Endothelial cell of umbilical vein (primary cell): Measurements from ENCODE around the gene DDX4. TPM values are rescaled to one million over a fixed set of nuclear protein-coding genes. Genes with fewer than 3 reads are reported as not detected.
"Not testable (repeated sequence)": the region's sequence is repeated elsewhere in the genome, so short reads cannot be mapped to it uniquely, and the experiment has no call there.

Experiments used
- BruUV-seq: library from RNA; stranded (reverse); fragments of 400-500 nt; replicated peaks from 2 replicates; lab custom pipeline; 2021; lab: Mats Ljungman, UMichigan
- CTCF ChIA-PET: fragments of 300-600, 350-600 bp; sonication (Branson Sonifier 250); formaldehyde crosslinking; loops from one replicate; lab custom pipeline; 2021; ENCODE audit warnings: antibody characterized with exemption, inconsistent platforms; lab: Charles Lee
- POLR2A ChIA-PET: fragments of 300-600, 350-600 bp; sonication (Branson Sonifier 250); formaldehyde crosslinking; loops from one replicate; lab custom pipeline; 2021; ENCODE audit warnings: antibody characterized with exemption, inconsistent platforms; lab: Charles Lee
- DNase-seq: peaks from one replicate; pipeline ENCODE4 v3.0.0-alpha.2; 2011; ENCODE audit warnings: low read depth, low spot score
- FAIRE-seq: peaks from 2 replicates; lab custom pipeline; 2011; peaks lifted over from hg19 to GRCh38; lab: Jason Lieb, UNC
- H2AFZ ChIP-seq: 2 replicates; pipeline ENCODE4 v1.6.0; 2012; ENCODE audit warnings: low read depth, low read length, control low read depth, inconsistent platforms
- H3K27ac ChIP-seq: 2 replicates; pipeline ENCODE4 v1.5.1; 2011; ENCODE audit warnings: low read depth, mild to moderate bottlenecking, control low read depth, low read length, moderate library complexity; ENCODE audit not compliant: insufficient read depth
- H3K27me3 ChIP-seq, 2 experiments: 2 replicates each; pipeline versions ENCODE4 v1.6.0 to v1.6.1; 2011; ENCODE audit warnings: low read length in 2 of 2, mixed read lengths in 1 of 2; ENCODE audit not compliant: control insufficient read depth in 2 of 2, insufficient read depth in 2 of 2
- H3K36me3 ChIP-seq, 2 experiments: 2 replicates in 1 of 2; 3 replicates in 1 of 2; pipeline ENCODE4 v1.5.1; 2011; ENCODE audit warnings: low read length in 2 of 2, mild to moderate bottlenecking in 1 of 2, moderate library complexity in 1 of 2; ENCODE audit not compliant: control insufficient read depth in 2 of 2, insufficient read depth in 2 of 2; ENCODE audit errors: extremely low read depth in 1 of 2
- H3K4me1 ChIP-seq: 3 replicates; pipeline ENCODE4 v1.5.1; 2011; ENCODE audit warnings: mild to moderate bottlenecking, low read length; ENCODE audit not compliant: control insufficient read depth, insufficient read depth; ENCODE audit errors: extremely low read depth
- H3K4me2 ChIP-seq: 2 replicates; pipeline ENCODE4 v1.6.1; 2011; ENCODE audit warnings: low read length, control low read depth, mixed read lengths; ENCODE audit not compliant: insufficient read depth
- H3K4me3 ChIP-seq, 3 experiments: fragments of 200-600 bp in 1 of 3; sonication (generic), shearing (Covaris generic) in 1 of 3; replicated peaks in 1 of 3; 2 replicates each; pipeline ENCODE4 v1.5.1; 2011 to 2016; ENCODE audit warnings: control low read depth in 3 of 3, low read length in 3 of 3, mild to moderate bottlenecking in 2 of 3, inconsistent platforms in 1 of 3, low read depth in 1 of 3, moderate library complexity in 1 of 3; ENCODE audit not compliant: insufficient read depth in 1 of 3
- H3K79me2 ChIP-seq: 2 replicates; pipeline ENCODE4 v1.6.0; 2012; ENCODE audit warnings: low read length, inconsistent platforms; ENCODE audit not compliant: control insufficient read depth, insufficient read depth
- H3K9ac ChIP-seq: replicated peaks from 2 replicates; pipeline ENCODE3; 2011; ENCODE audit warnings: low read length, control low read depth; ENCODE audit not compliant: insufficient read depth; ENCODE audit errors: extremely low read depth
- H3K9me1 ChIP-seq: replicated peaks from 3 replicates; pipeline ENCODE4 v1.6.0; 2011; ENCODE audit warnings: mild to moderate bottlenecking, low read length; ENCODE audit not compliant: control insufficient read depth, insufficient read depth; ENCODE audit errors: extremely low read depth
- H3K9me3 ChIP-seq: replicated peaks from 2 replicates; pipeline ENCODE4 v1.5.1; 2012; ENCODE audit warnings: low read length, inconsistent platforms; ENCODE audit not compliant: control insufficient read depth, insufficient read depth
- H4K20me1 ChIP-seq: replicated peaks from 2 replicates; pipeline ENCODE3; 2011; ENCODE audit warnings: mild to moderate bottlenecking, low read length; ENCODE audit not compliant: control insufficient read depth, insufficient read depth; ENCODE audit errors: extremely low read depth
- CTCF ChIP-seq, 2 donors: IDR thresholded peaks; 1 replicate in 1 of 2; 2 replicates in 1 of 2; pipeline ENCODE4 v1.5.1; 2011; ENCODE audit warnings: low read length in 2 of 2, mild to moderate bottlenecking in 2 of 2, moderate library complexity in 2 of 2, control low read depth in 1 of 2, inconsistent platforms in 1 of 2, low read depth in 1 of 2; ENCODE audit not compliant: insufficient read depth in 1 of 2; ENCODE audit errors: extremely low read depth in 1 of 2
- EZH2 ChIP-seq: IDR thresholded peaks from 2 replicates; pipeline ENCODE4 v1.6.1; 2012; ENCODE audit warnings: borderline replicate concordance, low read depth, mild to moderate bottlenecking, moderate library complexity, low read length, inconsistent platforms; ENCODE audit not compliant: severe bottlenecking
- FOS ChIP-seq: IDR thresholded peaks from 2 replicates; pipeline ENCODE4 v1.6.1; 2011; ENCODE audit warnings: mild to moderate bottlenecking, low read length, moderate library complexity, borderline replicate concordance; ENCODE audit not compliant: insufficient read depth
- GATA2 ChIP-seq: IDR thresholded peaks from 2 replicates; pipeline ENCODE4 v1.7.0; 2011; ENCODE audit warnings: low read depth, mild to moderate bottlenecking, moderate library complexity, mixed read lengths, low read length; ENCODE audit not compliant: insufficient read length, insufficient read depth
- JUN ChIP-seq: IDR thresholded peaks from 2 replicates; pipeline ENCODE4 v1.6.1; 2011; ENCODE audit warnings: borderline replicate concordance, low read depth; ENCODE audit not compliant: insufficient read length, insufficient read depth
- MAX ChIP-seq: IDR thresholded peaks from 2 replicates; pipeline ENCODE4 v1.6.1; 2011; ENCODE audit not compliant: insufficient read depth, insufficient read length
- MYC ChIP-seq: IDR thresholded peaks from one replicate; pipeline ENCODE4 v1.6.1; 2011; ENCODE audit warnings: mild to moderate bottlenecking, low read depth, low read length
- POLR2A ChIP-seq: IDR thresholded peaks from 2 replicates; pipeline ENCODE4 v1.6.1; 2012; ENCODE audit warnings: low read depth, mild to moderate bottlenecking, control low read depth, low read length
- POLR2AphosphoS5 ChIP-seq: IDR thresholded peaks from 2 replicates; pipeline ENCODE4 v1.6.1; 2012; ENCODE audit warnings: low read depth, mild to moderate bottlenecking, control low read depth, low read length, moderate library complexity; ENCODE audit not compliant: insufficient read depth
- dilution Hi-C: fragments of 300-500 bp; cut with MboI; formaldehyde crosslinking; loops from one replicate; pipeline ENCODE4 v1.15.0; 2019; ENCODE audit warnings: low sequenced_read_pairs; ENCODE audit not compliant: extremely low pct_ligation_motif_present
- intact Hi-C: fragments of 100-400 bp; cut with micrococcal nuclease; formaldehyde crosslinking; loops from one replicate; pipeline ENCODE4 v1.10.0; 2022
- polyA plus RNA-seq, 4 experiments: library from polyadenylated mRNA; depleted of rRNA in 3 of 4; stranded (reverse) in 3 of 4; unstranded in 1 of 4; fragments of >200 nt; gene quantifications; 2 replicates each; pipeline versions ENCODE4 v1.2.1 to v1.2.3, GENCODE V29; 2011 to 2012; ENCODE audit warnings: missing spikeins in 1 of 4
- total RNA-seq: library from RNA; stranded (reverse); gene quantifications from 2 replicates; pipeline ENCODE4 v1.2.3, GENCODE V29; 2021

The DDX4 gene
- total and polyA plus RNA-seq, 2 donors (not counting 3 experiments of a cell fraction or from before 2014, with no cell fraction given): not detected

GRCh38 chr5:55758231-55758630 is 20.4 kb downstream of the DDX4 start:
- Histone ChIP-seq H3K9me1 (no peaks in the 10 kb centered on the region), H3K4me2 (no peak overlapping the region), H3K36me3 (no peaks in the 10 kb centered on the region), H2AFZ (no peak overlapping the region), H4K20me1 (no peaks in the 10 kb centered on the region), H3K79me2 (no peaks in the 10 kb centered on the region), H3K9ac (no peak overlapping the region), H3K4me1 (no peaks in the 10 kb centered on the region), H3K27me3 (no peaks in the 10 kb centered on the region), H3K4me3 (no peak overlapping the region), H3K27ac (no peak overlapping the region), H3K9me3 (no peaks in the 10 kb centered on the region)
- TF ChIP-seq EZH2 (no peak), MYC (no peak), POLR2A (no peak)
- dilution Hi-C loops: no loop called here
- CTCF ChIA-PET: interaction anchor here (1.4 to 1.5 kb wide), 2 partner anchors 10 to 154 kb away, joined by 5 to 6 read pairs; no protein-coding TSS in a partner anchor
- no peak for DNase-seq
- POLR2A ChIA-PET: no interaction called here
- intact Hi-C loops: no loop called here
- BruUV-seq: no TSS peak
- no peak for FAIRE-seq

- Histone ChIP-seq H3K27me3 (no peaks in the 10 kb centered on the region), H3K4me3 (no peak overlapping the region), H4K20me1 (no peaks in the 10 kb centered on the region), H2AFZ (no peak overlapping the region), H3K27ac (no peak overlapping the region), H3K79me2 (no peaks in the 10 kb centered on the region), H3K9me1 (no peaks in the 10 kb centered on the region), H3K4me1 (no peaks in the 10 kb centered on the region), H3K9me3 (no peaks in the 10 kb centered on the region), H3K4me2 (no peak overlapping the region), H3K36me3 (no peaks in the 10 kb centered on the region), H3K9ac (no peak overlapping the region)
- CTCF ChIA-PET: interaction anchor here (1.1 to 1.5 kb wide), 4 partner anchors 9 to 153 kb away, joined by 5 to 6 read pairs (median 6); no protein-coding TSS in a partner anchor
- DNase-seq (no peak), FAIRE-seq (no peak)
- intact Hi-C loops: no loop called here
- dilution Hi-C loops: no loop called here
- POLR2A ChIA-PET: no interaction called here
- no TSS peak for BruUV-seq
- TF ChIP-seq CTCF (IDR thresholded peaks at IDR 0.05; ENCODE audit: extremely low read depth in 1 of 2, insufficient read depth in 1 of 2, low read depth in 1 of 2, low read length in 2 of 2): no peak
- no peak for TF ChIP-seq MAX
- no peak for TF ChIP-seq GATA2
- no peak for TF ChIP-seq JUN
- no peak for TF ChIP-seq POLR2A
- no peak for TF ChIP-seq POLR2AphosphoS5
- TF ChIP-seq FOS: no peak
- no peak for TF ChIP-seq EZH2
- TF ChIP-seq MYC: no peak
Observed at GRCh38 chr5:55758714-55759113, 20.9 kb downstream of the DDX4 start.

- dilution Hi-C loops, FAIRE-seq, CTCF ChIA-PET: not testable (repeated sequence)
Observed at GRCh38 chr5:55761721-55762120, 23.9 kb downstream of the DDX4 start.

More at GRCh38 chr5:55761721-55762120, 23.9 kb downstream of the DDX4 start:
- H3K4me1 ChIP-seq, intact Hi-C loops, H3K4me3 ChIP-seq, H3K27me3 ChIP-seq, H3K9ac ChIP-seq, BruUV-seq, H4K20me1 ChIP-seq, H3K79me2 ChIP-seq, H3K9me3 ChIP-seq, H3K27ac ChIP-seq, DNase-seq, POLR2A ChIA-PET, H2AFZ ChIP-seq, H3K9me1 ChIP-seq, H3K36me3 ChIP-seq, H3K4me2 ChIP-seq: not testable (repeated sequence)
